ENCODE results near the gene RXRA.

DNA sequence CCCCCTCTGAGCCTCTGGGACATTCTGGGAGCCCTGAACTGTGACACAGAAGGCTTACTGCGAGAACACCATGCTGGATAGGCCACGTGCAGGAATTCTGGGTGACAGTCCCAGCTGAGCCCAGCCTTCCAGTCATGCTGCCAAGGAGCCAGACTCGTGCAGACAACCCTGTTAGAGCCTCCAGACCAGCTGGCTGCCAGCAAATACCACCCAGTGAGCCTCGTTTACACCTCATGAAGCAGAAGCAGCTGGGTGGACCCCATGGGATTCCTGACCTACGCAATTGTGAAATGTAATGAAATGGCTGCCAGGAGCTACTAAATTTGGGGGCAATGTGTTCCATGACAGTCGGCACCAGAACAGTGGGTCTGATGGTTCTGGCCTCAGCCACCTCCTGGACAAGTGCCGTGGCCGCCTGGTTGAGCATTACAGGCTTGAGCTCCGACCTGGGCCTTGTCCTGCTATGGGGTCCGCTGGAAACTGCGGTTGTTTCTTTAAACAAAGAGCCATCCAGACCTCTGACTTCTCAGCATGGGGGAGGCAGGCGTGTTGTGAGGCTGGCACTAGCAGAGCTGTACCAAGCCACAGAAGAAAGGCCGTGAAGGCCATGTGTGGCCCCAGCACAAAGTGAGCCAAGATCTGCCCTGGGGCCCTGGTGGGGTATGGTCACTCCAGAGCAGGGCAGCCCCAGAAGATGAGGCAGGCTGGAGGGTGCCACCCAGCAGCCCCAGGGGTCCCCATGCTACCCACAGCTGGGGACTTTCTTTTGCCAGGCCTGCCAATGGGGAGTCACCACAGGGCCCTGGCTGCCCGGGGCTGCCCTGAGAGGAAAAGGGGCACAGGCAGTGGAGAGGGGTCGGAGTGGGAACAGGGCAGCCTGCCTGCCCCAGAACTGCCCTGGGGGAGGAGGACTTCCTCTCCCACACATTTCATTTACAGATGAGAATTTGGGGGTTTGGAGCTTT, 19.3 kb upstream of the RXRA start:
- TF ChIP-seq, protein P1, sequence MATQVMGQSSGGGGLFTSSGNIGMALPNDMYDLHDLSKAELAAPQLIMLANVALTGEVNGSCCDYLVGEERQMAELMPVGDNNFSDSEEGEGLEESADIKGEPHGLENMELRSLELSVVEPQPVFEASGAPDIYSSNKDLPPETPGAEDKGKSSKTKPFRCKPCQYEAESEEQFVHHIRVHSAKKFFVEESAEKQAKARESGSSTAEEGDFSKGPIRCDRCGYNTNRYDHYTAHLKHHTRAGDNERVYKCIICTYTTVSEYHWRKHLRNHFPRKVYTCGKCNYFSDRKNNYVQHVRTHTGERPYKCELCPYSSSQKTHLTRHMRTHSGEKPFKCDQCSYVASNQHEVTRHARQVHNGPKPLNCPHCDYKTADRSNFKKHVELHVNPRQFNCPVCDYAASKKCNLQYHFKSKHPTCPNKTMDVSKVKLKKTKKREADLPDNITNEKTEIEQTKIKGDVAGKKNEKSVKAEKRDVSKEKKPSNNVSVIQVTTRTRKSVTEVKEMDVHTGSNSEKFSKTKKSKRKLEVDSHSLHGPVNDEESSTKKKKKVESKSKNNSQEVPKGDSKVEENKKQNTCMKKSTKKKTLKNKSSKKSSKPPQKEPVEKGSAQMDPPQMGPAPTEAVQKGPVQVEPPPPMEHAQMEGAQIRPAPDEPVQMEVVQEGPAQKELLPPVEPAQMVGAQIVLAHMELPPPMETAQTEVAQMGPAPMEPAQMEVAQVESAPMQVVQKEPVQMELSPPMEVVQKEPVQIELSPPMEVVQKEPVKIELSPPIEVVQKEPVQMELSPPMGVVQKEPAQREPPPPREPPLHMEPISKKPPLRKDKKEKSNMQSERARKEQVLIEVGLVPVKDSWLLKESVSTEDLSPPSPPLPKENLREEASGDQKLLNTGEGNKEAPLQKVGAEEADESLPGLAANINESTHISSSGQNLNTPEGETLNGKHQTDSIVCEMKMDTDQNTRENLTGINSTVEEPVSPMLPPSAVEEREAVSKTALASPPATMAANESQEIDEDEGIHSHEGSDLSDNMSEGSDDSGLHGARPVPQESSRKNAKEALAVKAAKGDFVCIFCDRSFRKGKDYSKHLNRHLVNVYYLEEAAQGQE (IDR thresholded peaks at IDR 0.05; ENCODE audit: insufficient read depth in 1 of 2, low read depth in 2 of 2, low read length in 2 of 2): no peak
- TF ChIP-seq POLR2AphosphoS5 (IDR thresholded peaks at IDR 0.05; ENCODE audit: low read depth, low read length) (no peak), TAF1 (IDR thresholded peaks at IDR 0.05; ENCODE audit: borderline replicate concordance, insufficient read depth, low read length) (no peak), SIN3A (IDR thresholded peaks at IDR 0.05; ENCODE audit: borderline replicate concordance, insufficient read depth, low read length) (no peak)
